22Rv1 (cell line): ENCODE data around the gene PDZD7.

ENCODE experiments used
- ZFX ChIP-seq: fragments of 450-650 bp; IDR thresholded peaks from 2 replicates; pipeline ENCODE4 v1.6.1; 2017; ENCODE audit warnings: antibody characterized with exemption, borderline replicate concordance
- TF ChIP-seq, protein P1 (sequence below): fragments of 450-650 bp; IDR thresholded peaks from 2 replicates; pipeline ENCODE4 v1.5.1; 2017; ENCODE audit warnings: mild to moderate bottlenecking

DNA sequence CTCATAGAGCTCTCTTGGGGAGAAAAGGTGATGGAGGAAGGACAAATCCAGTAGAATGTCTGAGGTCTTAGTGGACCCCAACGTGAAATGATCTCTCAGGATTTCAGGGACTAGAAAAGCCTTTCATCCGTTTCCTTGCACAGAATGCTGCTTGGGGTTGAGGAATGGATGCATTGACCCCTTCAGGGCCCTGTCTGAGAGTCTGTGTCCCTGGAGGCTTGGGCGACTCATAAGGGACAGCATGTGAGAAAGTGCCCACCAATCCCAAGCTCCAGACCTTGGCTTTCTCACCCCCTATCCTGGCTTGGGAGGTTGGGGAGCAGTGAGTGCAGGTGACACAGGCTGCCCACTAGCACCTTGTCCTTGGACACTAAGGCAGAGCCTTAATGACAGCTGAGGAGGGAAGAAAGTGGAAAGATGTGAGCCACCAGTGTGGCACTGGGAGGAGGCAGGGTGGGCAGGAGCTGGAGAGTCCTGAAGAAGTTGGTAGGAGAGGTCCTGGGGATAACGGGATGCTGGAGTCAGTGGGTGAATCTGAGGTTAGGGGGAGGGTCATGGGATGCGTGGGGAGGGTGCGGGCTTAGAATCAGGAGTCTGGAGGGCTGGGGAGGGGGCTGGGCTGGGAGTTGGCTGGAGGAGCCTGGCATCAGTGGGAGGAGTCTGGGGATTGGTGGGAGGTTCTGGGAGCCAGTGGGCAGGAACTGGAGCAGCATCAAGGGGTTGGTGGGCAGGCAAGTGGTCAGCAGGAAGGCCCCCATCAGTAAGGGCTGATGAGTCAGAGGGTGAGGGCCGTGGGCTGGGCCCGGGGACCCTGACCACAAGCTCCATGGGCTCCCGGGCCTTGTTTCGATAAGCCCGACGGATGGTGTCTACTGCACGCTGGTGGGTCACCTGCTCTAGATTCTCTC is 22.8 kb downstream of the PDZD7 start:
- TF ChIP-seq, protein P1, sequence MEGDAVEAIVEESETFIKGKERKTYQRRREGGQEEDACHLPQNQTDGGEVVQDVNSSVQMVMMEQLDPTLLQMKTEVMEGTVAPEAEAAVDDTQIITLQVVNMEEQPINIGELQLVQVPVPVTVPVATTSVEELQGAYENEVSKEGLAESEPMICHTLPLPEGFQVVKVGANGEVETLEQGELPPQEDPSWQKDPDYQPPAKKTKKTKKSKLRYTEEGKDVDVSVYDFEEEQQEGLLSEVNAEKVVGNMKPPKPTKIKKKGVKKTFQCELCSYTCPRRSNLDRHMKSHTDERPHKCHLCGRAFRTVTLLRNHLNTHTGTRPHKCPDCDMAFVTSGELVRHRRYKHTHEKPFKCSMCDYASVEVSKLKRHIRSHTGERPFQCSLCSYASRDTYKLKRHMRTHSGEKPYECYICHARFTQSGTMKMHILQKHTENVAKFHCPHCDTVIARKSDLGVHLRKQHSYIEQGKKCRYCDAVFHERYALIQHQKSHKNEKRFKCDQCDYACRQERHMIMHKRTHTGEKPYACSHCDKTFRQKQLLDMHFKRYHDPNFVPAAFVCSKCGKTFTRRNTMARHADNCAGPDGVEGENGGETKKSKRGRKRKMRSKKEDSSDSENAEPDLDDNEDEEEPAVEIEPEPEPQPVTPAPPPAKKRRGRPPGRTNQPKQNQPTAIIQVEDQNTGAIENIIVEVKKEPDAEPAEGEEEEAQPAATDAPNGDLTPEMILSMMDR: no peak
- no peak for TF ChIP-seq ZFX
